GM12872 (cell line): ENCODE results near the gene JPT2.

Experiments used
- CTCF ChIP-seq: IDR thresholded peaks from 3 replicates; pipeline ENCODE4 v1.5.1; 2011; ENCODE audit warnings: low read depth, mild to moderate bottlenecking, low read length, moderate library complexity; ENCODE audit not compliant: insufficient read depth

The JPT2 gene

GRCh38 chr16:1635070-1635469, 43.0 kb upstream of the JPT2 start:
- TF ChIP-seq CTCF: no peak

DNA sequence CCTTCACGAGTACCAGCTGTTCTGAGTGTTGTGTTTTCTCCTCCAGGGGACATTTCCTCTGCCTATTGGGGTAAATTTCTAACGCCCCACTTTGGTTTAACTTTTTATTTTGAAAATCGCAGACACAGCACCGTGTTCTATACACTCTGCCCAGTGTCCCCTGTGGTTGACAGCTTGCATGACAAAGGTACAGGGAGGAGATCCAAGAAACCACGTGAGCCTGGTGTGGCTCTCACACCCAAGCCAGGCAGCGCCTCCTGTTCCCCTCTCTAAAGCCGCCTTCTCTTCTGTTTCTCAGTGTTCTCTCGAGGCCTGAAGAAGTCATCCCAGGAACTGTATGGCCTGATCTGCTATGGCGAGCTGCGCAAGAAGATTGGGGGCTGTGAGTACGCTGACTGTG, 40.6 kb upstream of the JPT2 start:
- TF ChIP-seq CTCF: no peak

- TF ChIP-seq CTCF: no peak
Observed at GRCh38 chr16:1638757-1639156, 39.3 kb upstream of the JPT2 start.

DNA sequence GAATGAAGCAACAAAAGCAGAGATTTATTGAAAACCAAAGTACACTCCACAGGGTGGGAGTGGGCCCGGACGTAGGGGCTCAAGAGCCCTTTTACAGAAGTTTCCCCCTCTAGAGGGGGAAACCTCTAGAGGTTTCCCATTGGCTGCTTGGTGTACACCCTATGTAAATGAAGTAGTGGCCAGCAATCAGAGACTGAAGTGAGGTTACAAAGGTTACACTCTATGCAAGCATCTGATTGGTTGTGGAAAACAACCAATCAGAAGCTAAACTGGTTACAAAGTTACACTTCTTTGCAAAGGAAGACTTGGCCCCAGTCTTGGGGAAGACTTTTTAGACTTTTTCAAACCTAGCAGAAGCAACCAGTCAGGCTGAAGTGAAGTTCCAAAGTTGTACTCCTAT, 38.8 kb upstream of the JPT2 start:
- no peak for TF ChIP-seq CTCF

GRCh38 chr16:1639860-1640259, 38.2 kb upstream of the JPT2 start:
- TF ChIP-seq CTCF: no peak

GRCh38 chr16:1640261-1640941, 37.7 kb upstream of the JPT2 start:
- TF ChIP-seq CTCF: no peak

GRCh38 chr16:1641261-1641660, 36.8 kb upstream of the JPT2 start:
- TF ChIP-seq CTCF: no peak
